ENCODE results near the gene ECPAS.
"Not testable (repeated sequence)": the region's sequence is repeated elsewhere in the genome, so short reads cannot be mapped to it uniquely, and the experiment has no call there.

ECPAS gene, protein sequence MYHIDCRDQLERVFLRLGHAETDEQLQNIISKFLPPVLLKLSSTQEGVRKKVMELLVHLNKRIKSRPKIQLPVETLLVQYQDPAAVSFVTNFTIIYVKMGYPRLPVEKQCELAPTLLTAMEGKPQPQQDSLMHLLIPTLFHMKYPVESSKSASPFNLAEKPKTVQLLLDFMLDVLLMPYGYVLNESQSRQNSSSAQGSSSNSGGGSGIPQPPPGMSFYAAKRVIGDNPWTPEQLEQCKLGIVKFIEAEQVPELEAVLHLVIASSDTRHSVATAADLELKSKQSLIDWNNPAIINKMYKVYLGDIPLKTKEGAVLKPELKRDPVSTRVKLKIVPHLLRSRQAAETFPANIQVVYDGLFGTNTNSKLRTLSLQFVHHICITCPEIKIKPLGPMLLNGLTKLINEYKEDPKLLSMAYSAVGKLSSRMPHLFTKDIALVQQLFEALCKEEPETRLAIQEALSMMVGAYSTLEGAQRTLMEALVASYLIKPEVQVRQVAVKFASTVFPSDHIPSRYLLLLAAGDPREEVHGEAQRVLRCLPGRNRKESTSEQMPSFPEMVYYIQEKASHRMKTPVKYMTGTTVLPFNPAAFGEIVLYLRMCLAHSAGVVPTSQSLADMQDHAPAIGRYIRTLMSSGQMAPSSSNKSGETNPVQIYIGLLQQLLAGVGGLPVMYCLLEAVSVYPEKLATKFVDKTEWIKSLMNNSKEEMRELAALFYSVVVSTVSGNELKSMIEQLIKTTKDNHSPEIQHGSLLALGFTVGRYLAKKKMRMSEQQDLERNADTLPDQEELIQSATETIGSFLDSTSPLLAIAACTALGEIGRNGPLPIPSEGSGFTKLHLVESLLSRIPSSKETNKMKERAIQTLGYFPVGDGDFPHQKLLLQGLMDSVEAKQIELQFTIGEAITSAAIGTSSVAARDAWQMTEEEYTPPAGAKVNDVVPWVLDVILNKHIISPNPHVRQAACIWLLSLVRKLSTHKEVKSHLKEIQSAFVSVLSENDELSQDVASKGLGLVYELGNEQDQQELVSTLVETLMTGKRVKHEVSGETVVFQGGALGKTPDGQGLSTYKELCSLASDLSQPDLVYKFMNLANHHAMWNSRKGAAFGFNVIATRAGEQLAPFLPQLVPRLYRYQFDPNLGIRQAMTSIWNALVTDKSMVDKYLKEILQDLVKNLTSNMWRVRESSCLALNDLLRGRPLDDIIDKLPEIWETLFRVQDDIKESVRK (N-terminal part only)

DNA sequence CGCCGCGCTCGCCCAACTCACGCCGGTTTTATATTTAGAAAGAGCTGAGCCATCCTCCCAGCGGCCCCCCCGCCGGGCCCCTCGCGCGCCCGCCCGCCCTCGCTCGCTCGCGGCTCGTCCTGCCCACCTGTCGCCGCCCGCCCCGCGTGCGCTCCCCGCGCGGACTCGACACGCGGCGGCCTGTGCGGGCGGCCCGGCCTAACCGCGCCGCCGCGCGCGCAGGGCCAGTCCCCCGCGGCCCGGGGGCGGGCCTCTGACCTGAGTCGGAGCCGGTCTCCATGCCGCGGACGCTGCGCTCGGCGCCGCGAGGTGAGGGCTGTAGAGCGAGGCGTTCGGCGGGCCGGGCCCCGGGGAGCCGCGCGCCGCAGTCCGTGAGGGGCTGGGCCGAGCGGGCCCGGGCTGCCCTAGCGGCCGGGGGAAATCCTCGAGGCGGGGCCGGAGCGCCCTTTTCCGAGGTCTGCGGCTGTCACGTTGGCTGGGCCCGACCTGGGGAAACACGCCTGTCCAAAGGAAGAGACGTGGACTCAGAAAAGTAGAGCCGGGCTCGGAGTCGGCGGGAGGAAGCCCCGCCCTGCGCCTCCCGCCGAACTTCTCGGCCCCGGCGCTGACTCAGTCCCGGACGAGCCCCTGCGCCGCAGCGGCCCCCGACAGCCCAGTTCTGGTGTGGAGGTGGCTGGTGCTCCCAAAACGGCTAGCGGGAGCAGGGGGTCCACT lies at the start of gene ECPAS:
TSS of gene ECPAS (minus strand) at position 526 of the 714 bp plus-strand sequence. CDS start 11,465 bp downstream, outside the sequence.
- Histone ChIP-seq H3K4me1 (ENCODE audit: insufficient read depth, low read length) (no peaks in the 10 kb centered on the region), H3K9me3 (ENCODE audit: control insufficient read depth, insufficient read depth, low read length) (no peaks in the 10 kb centered on the region), H3K9ac (ENCODE audit: low read depth, low read length) (peak within 1 kb of the TSS; percentile 77), H3K36me3 (ENCODE audit: insufficient read depth, low read length) (no peaks in the 10 kb centered on the region)

DNA sequence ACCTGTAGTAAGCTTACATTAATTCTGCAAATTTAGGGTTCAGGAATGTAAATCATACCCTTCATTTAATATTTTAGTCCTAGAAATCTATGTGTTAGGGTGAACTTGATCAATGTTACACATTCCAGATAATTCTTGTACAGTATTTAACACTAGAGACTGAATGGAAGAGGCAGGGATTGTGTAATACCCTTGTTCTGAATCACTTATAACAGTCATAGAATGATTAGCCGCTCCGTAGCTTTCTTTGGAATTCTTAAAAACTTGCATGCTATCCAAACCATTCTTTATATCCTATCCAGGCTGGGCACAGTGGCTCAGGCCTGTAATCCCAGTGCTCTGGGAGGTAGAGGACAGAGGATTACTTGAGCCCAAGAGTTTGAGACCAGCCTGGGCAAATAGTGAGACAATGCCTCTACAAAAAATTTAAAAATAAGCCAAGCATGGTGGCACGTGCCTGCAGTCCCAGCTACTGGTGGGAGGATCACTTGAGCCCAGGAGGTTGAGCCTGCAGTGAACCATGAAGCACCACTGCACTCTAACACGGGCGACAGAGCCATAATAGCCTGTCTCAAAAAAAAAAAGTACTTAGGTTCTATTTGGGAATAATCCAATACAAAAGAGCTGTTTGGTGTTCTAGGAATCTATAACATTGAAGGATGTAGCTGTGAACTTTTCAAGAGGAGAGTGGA lies 49.1 kb upstream of the ECPAS start:
- no peak overlapping the region for H3K9ac ChIP-seq (ENCODE audit: low read depth, low read length)
- H3K9me3 ChIP-seq (ENCODE audit: control insufficient read depth, insufficient read depth, low read length): peaks cover 48% of the 10 kb centered on the region
- peaks cover 16% of the 10 kb centered on the region for H3K4me1 ChIP-seq (ENCODE audit: insufficient read depth, low read length)
- H3K36me3 ChIP-seq (ENCODE audit: insufficient read depth, low read length): peaks cover 65% of the 10 kb centered on the region

DNA sequence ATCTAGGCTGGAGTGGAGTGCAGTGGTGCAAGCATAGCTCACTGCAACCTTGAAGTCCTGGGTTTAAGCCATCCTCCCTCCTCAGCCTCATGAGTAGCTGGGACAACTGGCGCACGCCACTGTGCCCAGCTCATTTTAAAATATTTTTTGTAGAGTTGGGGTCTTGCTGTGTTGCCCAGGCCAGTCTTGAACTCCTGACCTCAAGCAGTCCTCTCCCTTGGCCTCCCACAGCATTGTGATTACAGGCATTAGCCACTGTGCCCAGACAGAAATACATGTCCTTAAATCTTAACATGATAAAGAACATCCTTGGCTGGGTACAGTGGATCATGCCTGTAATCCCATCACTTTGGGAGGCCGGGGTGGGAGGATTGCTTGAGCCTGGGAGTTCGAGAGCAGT lies 47.5 kb upstream of the ECPAS start:
- Histone ChIP-seq H3K9ac (ENCODE audit: low read depth, low read length) (no peak overlapping the region), H3K9me3 (ENCODE audit: control insufficient read depth, insufficient read depth, low read length) (peaks cover 37% of the 10 kb centered on the region), H3K36me3 (ENCODE audit: insufficient read depth, low read length) (peaks cover 61% of the 10 kb centered on the region), H3K4me1 (ENCODE audit: insufficient read depth, low read length) (peaks cover 30% of the 10 kb centered on the region)

DNA sequence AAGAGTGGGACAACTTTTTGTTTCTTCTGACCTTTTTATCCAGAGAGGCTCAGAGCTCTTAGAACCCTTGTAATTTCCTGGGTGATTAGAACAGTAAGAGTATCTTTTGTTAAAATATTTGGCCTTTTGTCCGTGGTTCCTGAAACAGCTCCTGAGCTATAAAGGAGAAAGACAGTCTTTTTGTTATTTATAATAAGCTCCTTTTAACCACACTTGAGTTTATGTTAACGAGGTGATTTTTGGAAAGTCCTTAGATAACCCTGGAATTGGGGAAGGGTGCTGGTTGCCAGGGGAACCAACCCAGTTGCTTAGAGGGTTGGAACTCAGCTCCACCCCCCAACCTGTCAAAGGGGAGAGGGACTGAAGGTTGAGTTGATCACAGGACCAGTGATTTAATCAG lies 45.6 kb upstream of the ECPAS start:
- Histone ChIP-seq H3K36me3 (ENCODE audit: insufficient read depth, low read length) (peaks cover 53% of the 10 kb centered on the region), H3K9me3 (ENCODE audit: control insufficient read depth, insufficient read depth, low read length) (peaks cover 23% of the 10 kb centered on the region), H3K4me1 (ENCODE audit: insufficient read depth, low read length) (peaks cover 30% of the 10 kb centered on the region), H3K9ac (ENCODE audit: low read depth, low read length) (peak overlapping the region; percentile 5; the same call in 1 of the 2 replicates)

DNA sequence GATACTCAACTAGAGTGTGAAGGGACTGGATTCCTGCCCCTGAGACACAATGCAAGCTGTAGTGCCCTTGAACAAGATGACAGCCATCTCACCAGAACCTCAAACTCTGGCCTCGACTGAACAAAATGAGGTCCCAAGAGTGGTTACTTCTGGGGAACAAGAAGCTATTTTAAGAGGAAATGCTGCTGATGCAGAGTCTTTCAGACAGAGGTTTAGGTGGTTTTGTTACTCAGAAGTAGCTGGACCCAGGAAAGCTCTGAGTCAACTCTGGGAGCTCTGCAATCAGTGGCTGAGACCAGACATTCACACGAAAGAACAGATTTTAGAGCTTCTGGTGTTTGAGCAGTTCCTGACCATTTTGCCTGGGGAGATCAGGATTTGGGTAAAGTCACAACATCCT lies 43.2 kb upstream of the ECPAS start:
- H3K9me3 ChIP-seq (ENCODE audit: control insufficient read depth, insufficient read depth, low read length): peaks cover 8% of the 10 kb centered on the region
- no peak overlapping the region for H3K9ac ChIP-seq (ENCODE audit: low read depth, low read length)
- H3K36me3 ChIP-seq (ENCODE audit: insufficient read depth, low read length): peaks cover 31% of the 10 kb centered on the region
- H3K4me1 ChIP-seq (ENCODE audit: insufficient read depth, low read length): peaks cover 39% of the 10 kb centered on the region

DNA sequence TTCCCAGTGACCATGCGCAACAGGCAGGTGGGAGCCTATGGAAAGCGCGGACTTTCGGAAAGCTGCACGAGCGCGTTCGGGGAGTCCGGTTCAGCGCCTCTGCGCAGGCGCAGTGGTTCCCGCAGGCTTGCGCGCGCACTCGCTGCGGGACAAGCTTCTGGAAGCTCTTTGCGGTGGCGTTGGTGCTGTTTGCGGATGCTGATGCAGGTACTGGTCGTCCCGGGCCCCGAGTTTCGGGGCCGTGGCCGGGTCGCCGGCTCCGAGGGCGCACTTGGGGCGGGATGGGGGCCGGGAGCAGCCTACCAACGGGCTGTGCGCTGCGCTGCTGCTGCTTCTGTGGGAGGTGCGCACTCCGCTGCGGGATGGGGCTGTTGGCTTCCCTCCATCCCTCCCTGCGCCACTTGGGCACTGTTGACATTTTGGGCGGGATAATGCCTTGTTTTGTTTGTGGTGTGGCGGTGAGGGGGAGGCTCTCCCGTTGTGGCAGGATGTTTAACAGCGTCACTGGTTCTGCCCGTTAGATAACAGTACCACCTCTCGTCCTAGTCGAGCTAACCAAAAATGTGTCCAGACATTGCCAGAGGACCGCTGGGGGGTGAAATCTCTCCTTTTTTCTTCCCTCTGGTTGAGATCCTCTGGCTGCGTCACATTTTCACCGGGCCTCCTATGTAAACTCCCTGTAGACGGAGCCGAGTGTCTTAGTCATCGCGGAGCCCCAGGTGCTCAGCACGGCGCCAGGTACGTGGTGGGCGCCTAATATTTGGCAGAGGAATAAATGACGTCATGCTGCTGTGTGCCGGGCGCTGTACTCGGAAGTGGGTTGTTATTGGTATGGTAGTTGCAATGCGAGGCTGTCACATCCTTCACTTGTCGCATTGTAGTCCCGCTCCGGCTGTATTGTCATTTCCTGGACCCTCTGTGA lies 41.1 kb upstream of the ECPAS start, which contains the start of gene ZNF483:
TSS of gene ZNF483 (plus strand) at position 124 of the 922 bp plus-strand sequence. CDS start 2,217 bp downstream, outside the sequence.
- Histone ChIP-seq H3K9ac (ENCODE audit: low read depth, low read length) (peak within 1 kb of the TSS; percentile 81), H3K36me3 (ENCODE audit: insufficient read depth, low read length) (peaks cover 14% of the 10 kb centered on the region), H3K9me3 (ENCODE audit: control insufficient read depth, insufficient read depth, low read length) (no peaks in the 10 kb centered on the region), H3K4me1 (ENCODE audit: insufficient read depth, low read length) (peaks cover 38% of the 10 kb centered on the region)

DNA sequence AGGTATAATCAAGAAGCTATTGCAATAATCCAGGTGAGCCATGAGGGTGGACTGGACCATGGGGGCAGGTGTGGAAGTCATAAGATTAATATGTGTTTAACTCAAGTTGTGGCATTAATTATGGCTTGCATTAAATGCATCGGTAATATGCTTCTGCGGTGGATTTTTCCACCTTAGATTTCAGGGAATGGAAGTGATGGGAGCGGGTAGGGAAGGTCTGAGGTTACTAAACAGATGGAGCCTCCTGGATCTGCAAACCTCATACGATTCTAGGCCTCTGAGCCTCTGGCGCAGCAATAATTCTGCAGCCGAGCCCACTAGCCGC lies 40.5 kb upstream of the ECPAS start:
- Histone ChIP-seq H3K9me3 (ENCODE audit: control insufficient read depth, insufficient read depth, low read length) (no peaks in the 10 kb centered on the region), H3K9ac (ENCODE audit: low read depth, low read length) (peak overlapping the region; percentile 81), H3K36me3 (ENCODE audit: insufficient read depth, low read length) (peaks cover 11% of the 10 kb centered on the region), H3K4me1 (ENCODE audit: insufficient read depth, low read length) (peaks cover 35% of the 10 kb centered on the region)

DNA sequence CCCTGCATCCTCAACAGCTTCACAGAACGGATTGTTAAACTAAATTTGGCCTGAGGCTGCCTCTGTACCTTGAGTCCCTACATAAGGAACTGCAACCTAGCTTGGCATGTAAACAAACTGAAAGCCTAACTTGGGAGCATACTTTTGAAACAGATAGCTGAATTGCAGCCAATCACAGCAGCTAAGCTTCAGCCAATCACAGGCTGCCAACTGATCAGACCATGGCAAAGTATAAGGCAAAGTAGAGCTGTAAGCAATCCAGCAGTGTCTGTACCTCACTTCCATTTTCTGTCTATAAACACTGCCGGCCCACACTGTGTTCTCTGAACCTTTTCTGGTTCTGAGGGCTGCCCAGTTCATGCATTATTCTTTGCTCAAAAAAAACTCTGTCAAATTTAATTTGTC lies 31.9 kb upstream of the ECPAS start:
- Histone ChIP-seq H3K4me1 (ENCODE audit: insufficient read depth, low read length) (no peaks in the 10 kb centered on the region), H3K36me3 (ENCODE audit: insufficient read depth, low read length) (no peaks in the 10 kb centered on the region), H3K9me3 (ENCODE audit: control insufficient read depth, insufficient read depth, low read length) (peaks cover 3% of the 10 kb centered on the region; the same call in 1 of the 2 replicates), H3K9ac (ENCODE audit: low read depth, low read length) (no peak overlapping the region)

DNA sequence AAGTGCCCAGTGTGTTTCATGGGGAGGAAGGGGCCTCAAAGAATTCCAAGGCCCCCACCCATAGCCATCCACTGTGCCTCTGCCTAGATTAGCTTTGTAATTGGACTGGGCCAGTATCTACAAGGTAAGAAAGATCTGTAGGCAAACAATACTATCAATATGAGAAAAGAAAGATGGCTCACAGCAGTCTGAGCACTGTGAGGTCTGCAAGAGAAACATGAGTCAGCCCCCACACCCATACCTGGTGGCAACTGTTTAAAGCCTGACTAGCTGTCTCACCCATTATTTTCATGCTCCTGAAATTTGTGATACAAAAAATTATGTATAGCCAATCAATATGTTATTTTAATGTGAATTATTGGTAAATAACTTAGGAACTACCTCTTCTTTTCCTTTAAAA lies 30.8 kb upstream of the ECPAS start:
- Histone ChIP-seq H3K9me3 (ENCODE audit: control insufficient read depth, insufficient read depth, low read length) (peaks cover 3% of the 10 kb centered on the region; the same call in 1 of the 2 replicates), H3K9ac (ENCODE audit: low read depth, low read length) (no peak overlapping the region), H3K36me3 (ENCODE audit: insufficient read depth, low read length) (no peaks in the 10 kb centered on the region), H3K4me1 (ENCODE audit: insufficient read depth, low read length) (no peaks in the 10 kb centered on the region)

DNA sequence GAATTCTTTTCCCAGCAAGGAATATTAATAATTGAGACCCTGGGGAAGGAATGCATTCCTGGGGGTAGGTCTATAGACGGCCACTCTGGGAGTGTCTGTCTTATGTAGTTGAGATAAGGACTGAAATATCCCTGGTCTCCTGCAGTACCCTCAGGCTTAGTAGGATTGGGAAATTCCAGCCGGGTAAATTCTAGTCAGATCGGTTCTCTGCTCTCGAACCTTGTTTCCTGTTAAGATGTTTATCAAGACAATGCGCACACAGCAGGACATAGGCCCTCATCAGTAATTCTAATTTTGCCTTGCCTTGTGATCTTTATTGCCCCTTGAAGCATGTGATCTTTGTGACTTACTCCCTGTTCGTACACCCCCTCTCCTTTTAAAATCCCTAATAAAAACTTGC lies 27.4 kb upstream of the ECPAS start:
- not testable (repeated sequence) for H3K36me3 ChIP-seq (ENCODE audit: insufficient read depth, low read length); H3K4me1 ChIP-seq (ENCODE audit: insufficient read depth, low read length); H3K9me3 ChIP-seq (ENCODE audit: control insufficient read depth, insufficient read depth, low read length); H3K9ac ChIP-seq (ENCODE audit: low read depth, low read length)

DNA sequence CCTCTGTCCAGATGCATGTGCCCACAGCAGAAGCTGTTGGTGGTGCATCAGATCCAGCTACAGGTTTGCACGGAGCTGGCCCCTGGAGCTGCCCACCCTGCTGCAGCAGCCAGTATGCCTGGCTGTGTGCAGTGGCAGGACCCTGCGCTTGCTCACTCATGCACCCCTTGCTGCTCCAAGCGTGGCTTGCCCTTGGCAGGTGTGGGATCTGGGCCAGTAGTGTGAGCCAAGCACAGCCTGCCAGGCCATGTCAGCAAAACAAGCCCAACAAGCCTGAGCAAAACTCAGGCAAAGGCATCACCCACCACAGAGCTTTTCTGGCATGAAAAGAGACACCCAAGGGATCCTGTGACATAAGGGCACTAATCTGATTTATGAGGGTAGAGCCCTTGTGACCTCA lies 18.3 kb upstream of the ECPAS start:
- H3K9me3 ChIP-seq (ENCODE audit: control insufficient read depth, insufficient read depth, low read length): no peaks in the 10 kb centered on the region
- H3K36me3 ChIP-seq (ENCODE audit: insufficient read depth, low read length): no peaks in the 10 kb centered on the region
- peaks cover 8% of the 10 kb centered on the region; the same call in 1 of the 2 replicates for H3K4me1 ChIP-seq (ENCODE audit: insufficient read depth, low read length)
- H3K9ac ChIP-seq (ENCODE audit: low read depth, low read length): no peak overlapping the region

DNA sequence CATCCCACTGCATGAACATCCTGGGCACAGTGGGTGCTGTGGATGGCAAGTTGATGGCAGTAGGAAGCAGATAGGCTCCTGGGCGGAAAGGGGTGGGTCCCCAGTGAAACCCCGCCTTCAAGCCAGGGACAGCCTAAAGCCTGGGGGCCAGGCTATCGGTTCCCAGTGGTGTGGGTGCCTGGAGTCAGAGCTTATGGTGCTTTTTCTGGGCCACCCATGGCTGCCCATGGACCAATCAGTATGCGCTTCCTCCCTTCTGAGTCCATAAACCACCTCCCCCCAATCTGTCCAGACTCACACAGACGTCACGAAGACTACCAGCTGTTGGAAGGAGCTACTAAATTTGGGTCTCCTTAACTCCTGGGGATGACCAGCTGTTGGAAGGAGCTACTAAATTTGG lies 17.5 kb upstream of the ECPAS start:
- peaks cover 8% of the 10 kb centered on the region; the same call in 1 of the 2 replicates for H3K4me1 ChIP-seq (ENCODE audit: insufficient read depth, low read length)

More for the DNA sequence above, 17.5 kb upstream of the ECPAS start:
- Histone ChIP-seq H3K36me3 (ENCODE audit: insufficient read depth, low read length) (no peaks in the 10 kb centered on the region), H3K9me3 (ENCODE audit: control insufficient read depth, insufficient read depth, low read length) (no peaks in the 10 kb centered on the region), H3K9ac (ENCODE audit: low read depth, low read length) (no peak overlapping the region)
